H1 (cell line): ENCODE data around the gene MT1H. TPM values are rescaled to one million over a fixed set of nuclear protein-coding genes. Genes with fewer than 3 reads are reported as not detected.
A peak's percentile ranks its signal among the peaks of the same experiment; 100 is the strongest.

Experiments
- CTCF ChIA-PET: fragments of 300-600 bp; sonication (Branson Sonifier 250); formaldehyde crosslinking; loops from one replicate; lab custom pipeline; 2021; ENCODE audit not compliant: partially characterized antibody; lab: Charles Lee
- POLR2A ChIA-PET: fragments of 300-600 bp; sonication (Branson Sonifier 250); formaldehyde crosslinking; loops from one replicate; lab custom pipeline; 2021; ENCODE audit warnings: inconsistent platforms; ENCODE audit not compliant: partially characterized antibody; lab: Charles Lee
- DNase-seq, 2 experiments: peaks; one replicate each; pipeline versions ENCODE4 v3.0.0 to v3.0.0-alpha.2; 2010 to 2022; ENCODE audit warnings: low spot score in 2 of 2, low read depth in 1 of 2, mixed read lengths in 1 of 2
- FAIRE-seq: peaks from 2 replicates; lab custom pipeline; 2011; peaks lifted over from hg19 to GRCh38; lab: Jason Lieb, UNC
- H2AFZ ChIP-seq: 2 replicates; pipeline ENCODE4 v1.8.1; 2012; ENCODE audit warnings: low read length, inconsistent platforms
- H2AK5ac ChIP-seq: 2 replicates; pipeline ENCODE4 v1.6.1; 2013; ENCODE audit warnings: low read depth, low read length
- H2BK120ac ChIP-seq: replicated peaks from 2 replicates; pipeline ENCODE3; 2013; ENCODE audit warnings: low read depth, low read length, inconsistent platforms
- H2BK12ac ChIP-seq: 2 replicates; pipeline ENCODE4 v1.6.1; 2013; ENCODE audit warnings: low read depth, low read length
- H2BK15ac ChIP-seq: 2 replicates; pipeline ENCODE4 v1.6.1; 2013; ENCODE audit warnings: low read length
- H2BK20ac ChIP-seq: 2 replicates; pipeline ENCODE4 v1.6.1; 2013; ENCODE audit warnings: low read length
- H2BK5ac ChIP-seq: 2 replicates; pipeline ENCODE4 v1.6.1; 2013; ENCODE audit warnings: low read depth, low read length
- H3K14ac ChIP-seq: 2 replicates; pipeline ENCODE4 v1.6.1; 2013; ENCODE audit warnings: inconsistent platforms; ENCODE audit not compliant: insufficient read length
- H3K18ac ChIP-seq: 2 replicates; pipeline ENCODE4 v1.6.1; 2013; ENCODE audit warnings: low read length; ENCODE audit errors: extremely low read depth
- H3K23ac ChIP-seq: 2 replicates; pipeline ENCODE4 v1.6.1; 2013; ENCODE audit warnings: inconsistent platforms; ENCODE audit not compliant: insufficient read length
- H3K23me2 ChIP-seq: 2 replicates; pipeline ENCODE4 v1.6.1; 2013; ENCODE audit warnings: low read depth, low read length
- H3K27ac ChIP-seq: 2 replicates; pipeline ENCODE4 v1.6.1; 2011; ENCODE audit warnings: low read depth, low read length, inconsistent platforms
- H3K27me3 ChIP-seq, 4 experiments: replicated peaks in 1 of 4; 1 replicate in 1 of 4; 2 replicates in 3 of 4; pipeline versions ENCODE4 v1.6.1 to v1.8.1; 2011 to 2013; ENCODE audit warnings: low read length in 3 of 4, mild to moderate bottlenecking in 3 of 4, inconsistent platforms in 2 of 4, mixed read lengths in 2 of 4, moderate library complexity in 1 of 4; ENCODE audit not compliant: control insufficient read depth in 3 of 4, insufficient read depth in 3 of 4; ENCODE audit errors: extremely low read depth in 1 of 4
- H3K36me3 ChIP-seq, 4 experiments: 2 replicates each; pipeline versions ENCODE4 v1.6.1 to v1.8.1; 2011 to 2013; ENCODE audit warnings: mild to moderate bottlenecking in 4 of 4, low read length in 3 of 4, moderate library complexity in 2 of 4, control low read depth in 1 of 4, inconsistent platforms in 1 of 4; ENCODE audit not compliant: insufficient read depth in 4 of 4, control insufficient read depth in 2 of 4
- H3K4ac ChIP-seq: replicated peaks from 2 replicates; pipeline ENCODE3; 2013; ENCODE audit warnings: low read length, low read depth, mixed read lengths, inconsistent platforms; ENCODE audit not compliant: insufficient read length
- H3K4me1 ChIP-seq, 4 experiments: replicated peaks in 1 of 4; 1 replicate in 1 of 4; 2 replicates in 3 of 4; pipeline versions ENCODE4 v1.6.1 to v1.8.1; 2011 to 2013; ENCODE audit warnings: low read length in 3 of 4, inconsistent platforms in 2 of 4, mixed read lengths in 1 of 4; ENCODE audit not compliant: insufficient read depth in 4 of 4, control insufficient read depth in 3 of 4
- H3K4me2 ChIP-seq, 2 experiments: 2 replicates each; pipeline versions ENCODE4 v1.6.1 to v1.8.1; 2011 to 2013; ENCODE audit warnings: low read depth in 2 of 2, low read length in 2 of 2, control low read depth in 1 of 2, inconsistent platforms in 1 of 2, mild to moderate bottlenecking in 1 of 2; ENCODE audit not compliant: insufficient read depth in 1 of 2
- H3K4me3 ChIP-seq, 4 experiments: fragments of 200-600, 300-600 bp in 1 of 4; sonication (generic), shearing (Covaris generic), sonication (Bioruptor Twin) in 1 of 4; 2 replicates each; pipeline versions ENCODE4 v1.5.1 to v1.8.1; 2011 to 2016; ENCODE audit warnings: low read length in 4 of 4, low read depth in 3 of 4, control low read depth in 2 of 4, inconsistent platforms in 2 of 4, mild to moderate bottlenecking in 2 of 4, mixed read lengths in 1 of 4, moderate library complexity in 1 of 4; ENCODE audit not compliant: insufficient read depth in 2 of 4; ENCODE audit errors: extremely low read depth in 1 of 4
- H3K56ac ChIP-seq: replicated peaks from 2 replicates; pipeline ENCODE3; 2013; ENCODE audit warnings: low read depth, mild to moderate bottlenecking, mixed read lengths, low read length, inconsistent platforms; ENCODE audit not compliant: insufficient read length
- H3K79me1 ChIP-seq: 2 replicates; pipeline ENCODE4 v1.6.1; 2013; ENCODE audit warnings: low read depth, low read length, control low read depth
- H3K79me2 ChIP-seq, 2 experiments: 2 replicates each; pipeline versions ENCODE4 v1.6.1 to v1.8.1; 2012 to 2013; ENCODE audit warnings: low read length in 2 of 2, mild to moderate bottlenecking in 2 of 2, inconsistent platforms in 1 of 2; ENCODE audit not compliant: insufficient read depth in 2 of 2, control insufficient read depth in 1 of 2
- H3K9ac ChIP-seq, 4 experiments: replicated peaks in 1 of 4; 1 replicate in 1 of 4; 2 replicates in 3 of 4; pipeline versions ENCODE4 v1.6.1 to v1.8.1; 2011 to 2013; ENCODE audit warnings: low read depth in 3 of 4, low read length in 3 of 4, control low read depth in 2 of 4, mild to moderate bottlenecking in 2 of 4, moderate library complexity in 2 of 4, inconsistent platforms in 1 of 4; ENCODE audit errors: extremely low read depth in 1 of 4
- H3K9me3 ChIP-seq, 2 experiments: 2 replicates each; pipeline versions ENCODE4 v1.6.1 to v1.8.1; 2012 to 2013; ENCODE audit warnings: mild to moderate bottlenecking in 2 of 2, moderate library complexity in 2 of 2, control low read depth in 1 of 2, inconsistent platforms in 1 of 2, low read depth in 1 of 2, low read length in 1 of 2, mixed read lengths in 1 of 2; ENCODE audit not compliant: insufficient read depth in 2 of 2
- H4K20me1 ChIP-seq, 2 experiments: replicated peaks in 1 of 2; 2 replicates each; pipeline versions ENCODE3 to v1.8.1; 2011 to 2013; ENCODE audit warnings: inconsistent platforms in 2 of 2, low read length in 2 of 2, mild to moderate bottlenecking in 1 of 2; ENCODE audit not compliant: insufficient read depth in 2 of 2, control insufficient read depth in 1 of 2
- H4K5ac ChIP-seq: 2 replicates; pipeline ENCODE4 v1.6.1; 2013; ENCODE audit warnings: low read length, low read depth, mixed read lengths, inconsistent platforms; ENCODE audit not compliant: insufficient read length
- H4K8ac ChIP-seq: 2 replicates; pipeline ENCODE4 v1.8.0; 2013; ENCODE audit warnings: mild to moderate bottlenecking, moderate library complexity, low read length, inconsistent platforms; ENCODE audit not compliant: insufficient read depth; ENCODE audit errors: extremely low read depth
- H4K91ac ChIP-seq: replicated peaks from 2 replicates; pipeline ENCODE3; 2013; ENCODE audit warnings: low read length, mixed read lengths, inconsistent platforms; ENCODE audit not compliant: insufficient read length
- ATF2 ChIP-seq: IDR thresholded peaks from 2 replicates; pipeline ENCODE4 v1.6.1; 2012; ENCODE audit warnings: low read length, inconsistent platforms
- EZH2 ChIP-seq: fragments of 200-600 bp; sonication (generic); IDR thresholded peaks from 2 replicates; pipeline ENCODE4 v1.7.1; 2012; ENCODE audit warnings: low read depth, mild to moderate bottlenecking, moderate library complexity, low read length, inconsistent platforms; ENCODE audit not compliant: severe bottlenecking
- RFX5 ChIP-seq: IDR thresholded peaks from 2 replicates; pipeline ENCODE4 v1.6.1; 2011; ENCODE audit warnings: low read depth, low read length, improper control_type of control experiment, borderline replicate concordance
- RNF2 ChIP-seq: fragments of 200-900, 300-1000 bp; sonication (generic); IDR thresholded peaks from 2 replicates; pipeline ENCODE4 v1.7.1; 2016; ENCODE audit warnings: borderline replicate concordance, low read depth, mild to moderate bottlenecking, antibody characterized with exemption, low read length; ENCODE audit not compliant: poor library complexity, severe bottlenecking; ENCODE audit errors: missing control alignments
- WGBS, 2 experiments: shearing (Covaris generic) in 1 of 2; methylation state at CpG; one replicate each; pipeline versions ENCODE4 v1.1.6 to v1.1.7; 2013 to 2015; ENCODE audit warnings: low lambda C conversion rate in 2 of 2, mixed read lengths in 2 of 2, inconsistent platforms in 1 of 2, low coverage in 1 of 2, missing lambda C conversion rate in 1 of 2; ENCODE audit not compliant: insufficient replicate concordance in 2 of 2, insufficient coverage in 1 of 2, insufficient read length in 1 of 2; ENCODE audit errors: extremely low coverage in 1 of 2, missing lambda C conversion rate in 1 of 2; 5-methylcytosine and 5-hydroxymethylcytosine counted together
- polyA plus RNA-seq, 7 experiments: library from polyadenylated mRNA; depleted of rRNA in 3 of 7; stranded (reverse) in 5 of 7; unstranded in 2 of 7; fragments of >200 nt in 5 of 7; fragments of 200-250 nt in 2 of 7; gene quantifications; 1 replicate in 5 of 7; 2 replicates in 1 of 7; 4 replicates in 1 of 7; pipeline versions ENCODE4 v1.2.1 to v1.2.3, GENCODE V29; 2011 to 2013; ENCODE audit warnings: missing spikeins in 2 of 7, mixed read lengths in 2 of 7
- total RNA-seq: library from RNA; stranded (reverse); fragmentation: NEBNext Ultra II Directional; extraction: Animal tissue kit (Norgen Biotek cat#: 25700); gene quantifications from 2 replicates; pipeline ENCODE4 v1.2.1, GENCODE V29; 2021

MT1H gene
- total and polyA plus RNA-seq, 2 of the 8 experiments (the other 6 are each of a cell fraction or from before 2014, with no cell fraction given): 11.9 to 95.7 TPM

- H3K4me1 ChIP-seq: peaks cover 0 to 17% (median 12%) of the 10 kb centered on the region in 4 experiments; a peak in 6 of 7 replicates
- H3K14ac ChIP-seq: no peak overlapping the region
- ChIA-PET CTCF (interaction anchor here (1.2 to 3.2 kb wide), 5 partner anchors 12 to 75 kb away, joined by 3 to 13 read pairs (median 11); partner anchors contain the start of gene MT1A), POLR2A (interaction anchor here (0.7 to 4.7 kb wide), 18 partner anchors 10 to 185 kb away, joined by 3 to 66 read pairs (median 12); partner anchors contain the start of genes MT1A, MT1F, MT1G and MT1H)
- no peak overlapping the region for H3K18ac ChIP-seq
- no peak for FAIRE-seq
- H3K56ac ChIP-seq: no peak overlapping the region
- H2BK15ac ChIP-seq: no peak overlapping the region
- DNase-seq: no peak
- no peak overlapping the region for H3K23ac ChIP-seq
- peaks cover 5% of the 10 kb centered on the region; the same call in 1 of the 2 replicates for H3K23me2 ChIP-seq
- no peak overlapping the region for H2BK20ac ChIP-seq
- WGBS, 2 experiments: 39% methylated on average over 7 of the region's 7 CpGs; no CpG with 5 or more reads in 1 of the 2 experiments
- H4K8ac ChIP-seq: no peak overlapping the region
- H3K27ac ChIP-seq: no peak overlapping the region
- H4K20me1 ChIP-seq: peaks cover 0 to 15% of the 10 kb centered on the region in 2 experiments
- no peak overlapping the region for H2BK120ac ChIP-seq
- H3K27me3 ChIP-seq: peaks cover 65 to 94% (median 87%) of the 10 kb centered on the region in 4 experiments
- no peaks in the 10 kb centered on the region for H3K79me1 ChIP-seq
- no peak overlapping the region for H2BK12ac ChIP-seq
- H4K91ac ChIP-seq: no peak overlapping the region
- H2AK5ac ChIP-seq: no peak overlapping the region
- H2BK5ac ChIP-seq: no peak overlapping the region
- no peaks in the 10 kb centered on the region for H3K79me2 ChIP-seq
- H2AFZ ChIP-seq: no peak overlapping the region
- H3K4me3 ChIP-seq: peak overlapping the region in 1 of 4 experiments; percentile 18; a peak in 1 of 8 replicates
- H3K9ac ChIP-seq: no peak overlapping the region
- H3K36me3 ChIP-seq: no peaks in the 10 kb centered on the region
- H3K9me3 ChIP-seq: no peaks in the 10 kb centered on the region
- peak overlapping the region in 1 of 2 experiments; percentile 90; a peak in 1 of 4 replicates for H3K4me2 ChIP-seq
- H3K4ac ChIP-seq: no peak overlapping the region
- TF ChIP-seq RFX5 (no peak), EZH2 (no peak), RNF2 (peak; percentile 46), ATF2 (no peak)
- H4K5ac ChIP-seq: no peak overlapping the region
Observed at GRCh38 chr16:56626685-56627084, 42.9 kb upstream of the MT1H start.
